Activated T-cell treated with anti-CD3 and anti-CD28 coated beads, Interleukin-2, amount 50 U/mL, for 1 hour (primary cell): ENCODE data around the gene PTH.

Experiments
- DNase-seq: peaks from one replicate; pipeline ENCODE4 v3.0.0-alpha.2; 2020

Gene PTH

DNA sequence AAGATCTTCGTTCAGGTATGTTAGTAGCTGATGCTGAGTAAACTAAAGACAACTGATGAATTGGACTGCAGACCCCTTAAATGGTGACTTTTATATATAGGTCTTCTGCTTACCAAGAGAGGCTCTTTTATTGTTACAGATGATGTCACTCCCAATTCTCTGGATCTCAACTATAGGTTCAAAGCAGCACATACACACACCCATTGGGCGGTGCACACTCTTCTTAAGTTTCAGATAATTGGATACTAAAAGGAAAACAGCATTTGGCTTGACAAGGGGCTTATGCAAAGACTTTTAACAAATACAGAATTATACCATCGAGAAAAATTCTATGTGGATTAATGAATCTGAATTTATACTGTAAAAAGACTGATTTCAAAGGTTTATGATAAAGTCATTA, at the start of gene PTH:
Gene PTH, minus strand, starts transcription at position 69 of the 400 bp plus-strand sequence. CDS start 3,142 bp downstream, outside the sequence.
- DNase-seq, result no peak

- no peak for DNase-seq
These were observed 42.2 kb upstream of the PTH start for GRCh38 chr11:13538044-13538443.

- DNase-seq, result no peak
These were observed 40.0 kb upstream of the PTH start for GRCh38 chr11:13535819-13536218.

- no peak for DNase-seq
These were observed 38.6 kb upstream of the PTH start for GRCh38 chr11:13534358-13534757.

DNA sequence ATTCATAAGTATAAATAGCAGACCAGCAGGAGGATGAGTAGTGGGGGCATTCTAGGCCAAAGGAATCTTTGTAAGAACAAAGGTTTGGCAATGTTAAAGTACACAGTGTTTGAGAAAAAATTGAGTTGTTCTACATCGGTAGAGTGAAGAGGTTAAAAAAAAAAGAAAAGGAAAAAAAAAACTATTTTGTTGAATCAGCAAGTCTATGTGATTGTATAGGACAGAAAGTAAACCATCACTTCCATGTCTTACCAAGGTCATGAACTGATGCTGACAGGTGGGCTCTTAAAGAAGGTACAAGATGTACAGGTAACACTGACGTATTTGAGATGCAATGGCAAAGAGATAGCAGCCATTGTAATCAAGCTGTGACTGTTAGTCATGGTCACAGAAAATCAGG, 29.5 kb upstream of the PTH start:
- DNase-seq, result no peak

DNA sequence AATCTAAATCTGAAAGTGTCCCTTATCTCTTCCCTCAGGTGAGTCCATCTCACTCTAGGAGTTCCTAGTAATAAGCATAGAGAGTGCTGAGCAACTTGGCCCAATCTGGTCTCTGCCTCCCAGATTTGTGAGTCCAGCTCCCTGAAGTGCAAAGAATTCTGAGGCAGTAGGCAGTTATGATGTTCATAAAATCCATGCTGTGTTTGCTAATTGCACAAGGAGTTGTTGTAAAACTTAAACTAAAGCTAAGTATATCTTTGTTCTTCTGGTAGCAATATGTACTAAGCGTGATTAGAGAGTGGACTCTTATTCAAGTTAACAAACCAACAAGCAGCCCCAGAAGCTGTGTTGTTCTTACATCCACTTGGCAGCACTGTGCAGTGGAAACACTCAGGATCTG, 7.6 kb upstream of the PTH start:
- no peak for DNase-seq

DNA sequence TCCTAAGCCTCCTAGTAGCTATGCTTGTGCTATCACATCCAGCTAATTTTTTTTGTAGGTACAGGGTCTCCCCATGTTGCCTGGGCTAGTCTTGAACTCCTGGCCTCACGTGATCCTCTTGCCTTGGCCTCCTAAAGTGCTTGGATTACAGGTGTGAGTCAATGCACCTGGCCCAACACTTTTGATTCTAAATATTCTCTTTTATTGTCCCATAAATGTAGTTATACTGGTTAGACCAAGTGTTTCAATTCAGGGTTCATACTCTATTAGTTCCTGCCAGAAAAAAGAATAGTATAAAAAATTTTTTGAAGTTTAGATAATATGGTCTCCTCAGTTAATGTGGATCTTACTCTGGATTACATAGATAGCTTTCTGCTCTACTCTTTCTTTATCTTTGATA, 6.7 kb upstream of the PTH start:
- DNase-seq, result no peak

- no peak for DNase-seq
These were observed 1.7 kb downstream of the PTH start for GRCh38 chr11:13494051-13494450.

GRCh38 chr11:13487661-13488030, 8.2 kb downstream of the PTH start:
- no peak for DNase-seq

DNA sequence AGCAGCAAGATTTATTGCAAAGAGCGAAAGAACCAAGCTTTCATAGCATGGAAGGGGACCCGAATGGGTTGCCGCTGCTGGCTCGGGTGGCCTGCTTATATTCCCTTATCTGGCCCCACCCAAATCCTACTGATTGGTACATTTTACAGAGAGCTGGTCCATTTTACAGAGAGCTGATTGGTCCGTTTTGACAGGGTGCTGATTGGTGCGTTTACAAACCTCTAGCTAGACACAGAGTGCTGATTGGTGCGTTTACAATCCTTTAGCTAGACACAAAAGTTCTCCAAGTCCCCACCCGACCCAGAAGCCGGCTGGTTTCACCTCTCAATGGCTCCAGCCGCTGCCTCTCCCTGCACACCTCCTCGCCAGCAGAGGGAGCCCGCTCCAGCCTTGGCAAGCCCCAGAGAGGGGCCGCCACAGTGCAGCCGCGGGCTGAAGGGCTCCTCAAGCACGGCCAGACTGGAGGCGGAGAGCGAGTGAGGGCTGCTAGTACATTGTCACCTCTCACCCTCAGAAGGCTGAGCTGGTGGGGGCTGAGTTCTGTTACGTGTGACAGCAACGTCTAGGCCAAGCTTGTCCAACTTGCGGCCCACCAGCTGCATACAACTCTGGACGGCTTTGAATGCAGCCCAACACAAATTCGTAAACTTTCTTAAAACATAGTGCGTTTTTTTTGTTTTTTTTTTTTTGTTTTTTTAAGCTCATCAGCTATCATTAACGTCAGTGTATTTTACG, 8.7 kb downstream of the PTH start:
- DNase-seq, result peak; percentile 72

GRCh38 chr11:13480198-13480597, 15.6 kb downstream of the PTH start:
- no peak for DNase-seq

DNA sequence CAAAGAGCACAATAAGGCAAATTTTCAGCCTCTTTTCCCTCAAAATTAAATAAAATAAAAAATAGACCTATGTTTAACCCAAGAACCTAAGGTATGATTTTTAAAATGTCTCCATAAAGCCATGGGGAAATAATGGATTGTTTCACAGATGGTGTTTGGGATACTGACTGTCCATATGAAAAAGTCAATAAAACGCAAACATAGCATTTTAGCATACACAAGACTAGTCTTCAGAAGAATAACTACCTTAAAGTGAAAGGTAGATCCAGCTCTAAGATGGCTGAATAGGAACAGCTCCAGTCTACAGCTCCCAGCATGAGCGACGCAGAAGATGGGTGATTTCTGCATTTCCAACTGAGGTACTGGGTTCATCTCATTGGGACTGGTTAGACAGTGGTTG, 16.1 kb downstream of the PTH start:
- no peak for DNase-seq

DNA sequence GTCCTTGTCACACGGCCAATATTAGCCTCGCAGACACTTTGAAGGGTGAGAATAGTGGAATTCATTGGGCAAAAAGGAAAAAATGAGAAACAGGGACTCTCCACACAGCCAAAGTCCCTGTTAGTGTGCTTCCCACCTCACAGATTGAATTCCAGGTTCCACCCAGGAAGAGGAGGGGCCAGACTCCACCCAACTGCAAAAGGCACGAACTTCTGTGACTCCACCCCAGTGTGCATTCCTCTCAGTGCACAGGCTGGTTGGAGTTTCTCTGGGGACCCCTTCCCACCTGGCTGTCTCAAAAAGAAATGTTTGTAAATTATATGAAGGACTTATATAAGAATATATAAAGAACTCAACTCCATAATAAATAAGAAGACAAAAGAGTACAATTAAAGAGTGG, 20.7 kb downstream of the PTH start:
- DNase-seq, result no peak

DNA sequence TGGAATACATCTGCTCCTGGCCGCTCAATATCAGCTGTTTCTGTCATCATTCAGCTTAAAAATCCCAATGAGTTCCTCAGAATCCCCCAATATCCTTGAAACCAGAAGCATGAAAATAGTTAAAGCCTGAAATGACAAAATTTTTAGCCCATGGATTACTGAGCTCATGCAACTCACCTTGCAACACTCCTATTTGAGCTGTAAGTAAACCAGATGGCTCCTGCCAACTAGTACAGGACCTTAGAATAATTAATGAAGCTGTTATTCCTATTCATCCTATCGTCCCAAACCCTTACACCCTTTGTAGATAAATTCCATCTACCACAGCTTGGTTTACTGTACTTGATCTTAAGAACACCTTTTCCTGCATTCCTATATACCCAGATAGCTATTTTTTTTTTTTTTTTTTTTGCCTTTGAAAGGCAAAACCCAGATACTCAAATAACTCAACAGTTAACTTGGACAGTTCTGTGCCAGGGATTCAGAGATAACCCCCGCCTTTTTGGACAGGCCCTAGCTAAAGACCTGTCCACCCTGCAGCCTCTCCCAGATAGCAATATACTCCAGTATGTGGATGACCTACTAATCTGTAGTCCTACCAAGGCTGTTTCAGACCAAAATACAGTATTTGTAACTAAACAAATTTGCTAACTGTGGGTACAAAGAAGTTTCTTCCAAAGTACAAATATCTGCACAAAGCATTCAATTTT, 22.6 kb downstream of the PTH start:
- no peak for DNase-seq

- DNase-seq, result no peak
These were observed 27.0 kb downstream of the PTH start for GRCh38 chr11:13468750-13469149.

DNA sequence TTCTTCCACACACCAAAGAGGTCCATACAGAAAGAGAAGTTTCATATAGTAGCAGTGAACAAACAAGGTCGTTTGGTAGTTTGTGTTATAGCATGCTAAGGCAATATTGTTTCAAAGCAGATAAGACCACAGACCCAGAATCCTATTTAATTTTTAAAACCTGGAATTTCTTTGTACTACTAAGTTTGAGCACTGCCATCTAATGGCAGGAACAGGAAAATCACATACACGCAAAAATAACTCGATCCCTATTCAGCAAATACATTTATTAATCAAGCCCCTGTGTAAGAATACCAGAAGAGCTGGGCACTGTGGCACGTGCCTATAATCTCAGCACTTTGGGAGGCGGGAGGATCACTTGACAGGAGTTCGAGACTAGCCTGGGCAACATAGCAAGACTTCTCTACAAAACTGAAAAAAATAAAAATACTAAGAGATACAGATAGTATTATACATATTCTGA, 29.9 kb downstream of the PTH start:
- no peak for DNase-seq

DNA sequence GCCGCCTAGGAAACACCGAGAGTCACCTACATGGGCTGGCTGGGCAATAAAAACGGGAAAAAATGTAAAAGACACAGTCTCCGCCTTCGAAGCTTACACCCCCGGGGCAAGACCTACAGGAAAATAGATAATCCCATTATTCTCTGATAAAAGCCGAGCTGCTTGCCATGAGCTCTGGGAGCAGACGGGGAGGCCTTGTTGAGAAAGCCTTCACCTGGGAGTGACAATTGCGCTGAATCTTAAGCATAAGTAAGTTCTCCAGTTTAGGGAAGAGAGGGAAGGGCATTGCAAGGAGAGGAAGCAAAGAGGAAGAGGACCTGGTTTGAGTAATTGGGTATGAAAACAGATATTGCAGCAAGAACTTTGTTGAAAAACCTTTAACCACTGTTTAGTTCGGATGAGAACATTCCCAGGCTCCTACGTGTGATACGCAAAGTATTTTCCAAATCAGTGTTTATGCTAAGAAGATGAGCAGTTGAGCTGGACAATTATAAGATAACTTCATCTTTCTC, 32.0 kb downstream of the PTH start:
- DNase-seq, result no peak

DNA sequence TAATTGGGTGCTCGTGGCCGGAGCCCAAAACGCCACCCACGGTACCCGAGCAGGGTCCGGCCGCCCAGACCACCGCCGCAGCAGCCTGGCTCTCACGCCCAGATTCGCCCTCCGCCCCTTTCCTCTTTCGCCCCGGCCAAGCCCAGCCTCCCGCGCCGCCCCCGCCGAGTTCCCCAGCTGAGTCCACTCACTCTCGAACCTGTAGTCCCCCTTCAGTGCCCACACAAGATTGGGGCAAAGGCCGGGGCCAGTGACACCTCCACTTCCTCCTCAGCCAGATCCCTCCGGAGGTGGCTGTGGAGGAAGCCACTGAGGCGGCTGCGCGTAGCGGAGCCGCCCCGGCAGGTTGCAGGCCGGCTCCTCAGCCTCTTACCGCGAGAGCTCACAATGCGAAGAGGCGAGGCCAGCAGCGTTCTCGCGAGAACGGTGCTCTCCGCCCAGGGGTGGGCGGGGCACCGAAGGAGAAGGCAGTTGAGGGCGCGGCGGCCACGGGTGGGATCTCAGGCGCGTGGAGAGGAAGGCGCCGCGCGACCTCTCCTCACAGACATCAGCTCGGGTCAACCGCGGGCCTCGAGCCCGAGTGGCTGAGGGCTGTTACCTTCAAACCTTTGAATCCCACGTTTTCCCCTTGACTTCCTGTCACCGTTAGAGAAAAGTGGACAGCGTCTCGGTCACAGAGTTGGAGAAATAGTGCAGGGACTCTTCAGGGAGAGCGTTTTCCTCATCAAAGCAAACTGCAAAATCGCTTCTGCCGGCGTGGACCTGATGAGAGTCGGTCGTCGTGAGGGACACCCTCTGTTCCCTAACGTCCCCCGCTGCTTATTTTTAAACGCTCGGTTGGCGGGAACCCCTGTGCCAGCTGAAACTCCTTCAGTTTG, 32.7 kb downstream of the PTH start, which contains the start of gene BTBD10:
Gene BTBD10, minus strand, starts transcription at position 322 of the 878 bp plus-strand sequence. CDS start 18,098 bp downstream, outside the sequence.
- DNase-seq, result peak; percentile 91

DNA sequence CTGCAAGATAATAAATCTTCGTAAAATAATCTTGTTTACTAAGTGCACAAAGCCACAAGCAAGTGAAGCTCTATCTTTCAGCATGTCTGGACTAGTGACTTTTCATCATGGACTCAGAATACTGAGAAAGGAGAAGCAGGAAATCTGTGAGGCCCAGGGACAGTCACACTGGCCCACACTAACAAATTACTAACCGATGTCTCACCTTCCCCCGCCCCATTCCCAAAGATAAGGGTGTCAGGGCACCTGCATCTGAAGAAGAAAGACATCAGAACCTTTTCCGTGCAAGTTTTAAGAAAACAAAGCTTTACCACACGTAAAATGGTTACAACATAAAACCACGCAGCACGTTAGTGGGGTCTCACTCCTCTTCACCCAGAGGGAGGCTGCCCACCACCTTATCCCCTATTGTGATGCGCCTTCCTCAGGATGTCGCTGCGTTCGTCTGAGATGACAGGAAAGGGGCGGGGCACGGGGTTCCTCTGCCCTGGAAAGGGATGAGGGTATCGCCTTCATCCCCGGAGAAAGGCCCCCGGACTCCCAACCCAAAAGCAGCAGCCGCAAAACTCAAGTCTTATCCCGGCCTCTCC, 33.4 kb downstream of the PTH start:
- peak; percentile 66 for DNase-seq

DNA sequence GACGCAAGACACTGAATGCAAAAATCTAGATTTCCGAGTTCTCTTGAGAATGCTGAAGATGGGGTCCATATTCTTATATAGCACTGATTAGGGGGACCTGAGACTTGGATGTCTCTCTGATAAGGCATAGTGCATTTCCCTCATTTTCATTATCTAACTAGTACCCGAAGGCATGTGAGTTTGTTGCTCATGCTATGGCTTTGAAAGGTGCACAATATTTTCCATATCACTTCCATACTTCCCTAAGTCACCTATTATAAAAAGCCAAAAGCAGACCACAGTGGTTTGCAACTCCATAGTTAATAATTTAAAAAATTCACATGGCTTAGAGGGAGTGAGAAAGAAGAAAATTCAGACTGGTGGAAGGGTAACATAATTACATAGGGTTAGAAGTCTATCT, 34.5 kb downstream of the PTH start:
- no peak for DNase-seq

GRCh38 chr11:13450832-13451397, 44.9 kb downstream of the PTH start:
- no peak for DNase-seq

DNA sequence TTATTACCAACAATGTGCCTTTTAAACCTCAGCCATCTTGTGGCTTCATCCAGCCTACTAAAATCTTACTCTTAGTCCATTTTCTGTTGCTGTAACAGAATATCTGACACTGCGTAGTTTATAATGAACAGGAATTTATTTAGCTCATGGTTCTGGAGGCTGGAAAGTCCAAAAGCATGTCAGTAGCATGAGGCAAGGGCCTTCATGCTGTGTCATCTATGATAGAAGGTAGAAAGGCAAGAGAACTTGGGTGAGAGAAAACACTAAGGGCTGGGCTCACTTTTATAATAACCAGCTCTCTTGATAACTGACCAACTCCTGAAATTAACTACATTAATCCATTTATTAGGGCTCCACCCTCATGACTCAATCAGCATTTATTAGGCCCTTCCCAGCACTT, 46.3 kb downstream of the PTH start:
- no peak for DNase-seq
